ENCODE data around the gene IQCF5.
"Not testable (repeated sequence)": the region's sequence is repeated elsewhere in the genome, so short reads cannot be mapped to it uniquely, and the experiment has no call there.

The IQCF5 gene

DNA sequence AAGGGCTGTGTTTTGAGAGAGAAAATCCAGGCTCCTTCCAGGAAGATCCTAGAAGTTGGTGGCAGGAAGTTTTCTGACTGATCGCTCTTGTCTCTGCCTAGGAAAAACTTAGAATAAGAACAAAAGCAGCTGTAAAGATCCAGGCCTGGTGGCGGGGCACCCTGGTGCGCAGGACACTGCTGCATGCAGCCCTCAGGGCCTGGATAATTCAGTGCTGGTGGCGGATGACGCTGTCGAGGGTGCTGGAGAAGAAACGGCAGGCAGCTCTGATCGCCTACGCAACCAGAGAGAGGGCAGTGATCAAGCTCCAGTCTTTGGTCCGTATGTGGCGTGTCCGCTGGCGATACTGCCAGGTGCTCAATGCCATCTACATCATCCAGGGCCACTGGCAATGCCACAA lies 12.5 kb downstream of the IQCF5 start:
- DNase-seq: no peak

DNA sequence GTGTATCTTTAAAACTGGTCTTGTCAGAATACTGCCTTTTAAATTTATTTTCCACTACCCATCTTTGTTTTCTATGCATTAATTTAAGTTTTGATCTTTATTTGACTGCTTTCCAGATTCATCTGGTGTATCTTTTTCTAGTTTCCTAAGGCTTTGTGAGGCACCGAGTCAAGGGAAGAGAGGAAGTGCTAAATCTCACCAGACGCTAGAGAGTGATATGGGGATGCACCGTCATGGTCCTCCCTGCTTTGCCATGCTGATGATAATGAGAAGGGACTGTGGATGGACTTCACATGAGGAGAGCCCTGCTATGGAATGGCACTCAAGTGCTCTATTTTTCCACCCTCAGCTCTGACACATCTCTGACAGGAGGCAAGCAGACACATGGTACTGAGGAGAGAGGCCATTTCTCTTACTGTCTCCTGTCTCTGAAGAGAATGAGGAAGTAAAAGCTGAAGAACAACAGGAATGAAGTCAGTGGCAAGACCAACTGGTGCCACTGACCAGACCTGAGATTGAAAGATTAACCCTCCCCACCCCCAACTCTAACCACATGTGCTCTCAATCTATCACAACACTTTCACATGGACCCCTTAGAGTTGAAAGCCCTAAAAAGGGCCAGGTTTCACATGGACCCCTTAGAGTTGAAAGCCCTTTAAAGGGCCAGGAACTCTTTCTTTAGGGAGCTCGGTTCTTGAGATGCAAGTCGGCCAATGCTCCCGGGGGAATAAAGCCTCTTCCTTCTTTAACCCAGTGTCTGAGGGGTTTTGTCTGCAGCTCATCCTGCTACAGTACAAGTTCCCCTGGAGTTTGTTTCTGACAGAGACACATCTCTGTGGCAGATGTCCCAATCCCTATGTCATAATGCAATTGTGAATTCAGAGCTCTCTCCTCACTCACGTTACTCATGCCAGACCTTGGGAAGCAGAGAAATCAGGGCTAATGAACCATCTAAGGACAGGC lies 14.4 kb downstream of the IQCF5 start, which contains the start of gene IQCF2:
Gene IQCF2, plus strand, starts transcription at position 913 of the 963 bp plus-strand sequence. CDS start 52 bp downstream, outside the sequence.
- no peak for DNase-seq

DNA sequence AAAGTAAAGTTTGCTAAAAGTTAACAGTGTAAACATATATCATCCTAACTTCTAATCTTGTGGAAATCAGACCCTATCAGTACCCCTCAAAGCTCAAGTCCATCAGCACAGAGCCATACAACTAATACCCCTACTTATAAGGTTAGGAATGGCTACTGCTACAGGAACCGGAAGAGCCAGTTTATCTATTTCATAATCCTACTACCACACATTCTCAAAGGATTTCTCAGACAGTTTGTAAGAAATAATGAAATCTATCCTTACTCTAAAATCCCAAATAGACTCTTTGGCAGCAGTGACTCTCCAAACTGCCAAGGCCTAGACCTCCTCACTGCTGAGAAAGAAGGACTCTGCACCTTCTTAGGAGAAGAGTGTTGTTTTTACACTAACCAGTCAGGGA lies 20.0 kb downstream of the IQCF5 start:
- DNase-seq: not testable (repeated sequence)

DNA sequence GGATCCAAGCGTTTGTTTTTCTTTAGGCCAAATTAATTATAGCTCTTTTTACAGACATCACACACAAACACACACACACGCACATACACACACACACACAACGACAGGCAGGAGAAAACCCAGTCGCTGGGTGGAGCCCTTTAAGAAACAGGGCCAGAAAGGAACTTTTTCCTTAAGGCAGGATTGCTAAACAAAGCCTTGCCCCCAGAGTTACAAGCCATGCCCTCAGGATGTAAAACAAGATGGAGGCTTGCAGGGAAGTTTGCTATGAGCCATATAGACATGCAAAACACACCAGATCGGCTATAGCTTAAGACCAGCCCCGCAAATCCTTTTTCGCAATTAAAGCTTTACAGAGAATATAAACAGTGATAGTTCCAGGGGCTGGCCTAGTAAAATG lies 30.3 kb downstream of the IQCF5 start:
- DNase-seq: no peak

DNA sequence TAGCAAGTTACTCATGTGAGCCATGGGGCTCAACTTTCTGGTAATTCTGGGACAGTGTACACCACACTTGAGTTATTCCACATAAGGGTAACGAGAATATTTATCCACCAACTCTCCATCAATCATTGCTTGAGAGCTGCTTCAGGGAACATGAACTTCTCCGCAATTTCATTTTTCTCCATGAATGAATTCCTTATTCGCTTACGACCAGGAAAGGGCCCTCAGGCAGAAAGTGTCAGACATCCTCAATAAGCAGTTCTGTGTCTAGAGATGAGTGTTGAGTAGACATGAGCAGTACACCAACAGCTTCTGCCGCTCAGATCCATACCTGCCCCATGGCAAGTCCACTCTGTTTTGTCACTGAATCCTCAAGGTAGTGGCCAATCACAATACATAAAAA lies 38.8 kb downstream of the IQCF5 start:
- DNase-seq: no peak

DNA sequence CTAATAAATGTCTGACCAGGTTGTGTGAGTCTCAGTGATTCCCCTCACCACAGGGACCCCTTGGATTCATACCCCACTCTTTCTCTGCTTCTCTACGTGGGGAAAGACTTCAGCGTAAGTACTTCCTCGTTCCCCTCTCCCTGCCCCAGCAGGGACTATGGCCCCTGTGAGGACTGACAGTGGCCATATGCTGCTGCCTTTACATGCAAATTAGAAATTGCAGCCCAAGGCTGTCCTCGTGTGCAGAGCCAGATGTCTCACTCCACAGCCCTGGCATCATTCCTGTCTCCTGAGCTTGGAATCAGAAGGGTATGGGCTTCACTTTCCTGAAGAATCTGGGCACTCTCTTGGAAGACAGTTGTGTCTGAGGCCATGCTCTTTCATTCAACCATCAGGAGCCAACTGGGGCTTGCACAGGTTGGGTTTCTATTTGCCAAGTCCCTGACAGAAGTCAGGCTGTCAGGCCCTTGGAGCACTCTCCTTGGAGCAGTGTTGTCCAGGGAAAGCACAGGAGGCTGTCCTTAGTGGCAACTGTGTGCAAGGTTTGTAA lies 44.5 kb downstream of the IQCF5 start:
- DNase-seq: no peak

DNA sequence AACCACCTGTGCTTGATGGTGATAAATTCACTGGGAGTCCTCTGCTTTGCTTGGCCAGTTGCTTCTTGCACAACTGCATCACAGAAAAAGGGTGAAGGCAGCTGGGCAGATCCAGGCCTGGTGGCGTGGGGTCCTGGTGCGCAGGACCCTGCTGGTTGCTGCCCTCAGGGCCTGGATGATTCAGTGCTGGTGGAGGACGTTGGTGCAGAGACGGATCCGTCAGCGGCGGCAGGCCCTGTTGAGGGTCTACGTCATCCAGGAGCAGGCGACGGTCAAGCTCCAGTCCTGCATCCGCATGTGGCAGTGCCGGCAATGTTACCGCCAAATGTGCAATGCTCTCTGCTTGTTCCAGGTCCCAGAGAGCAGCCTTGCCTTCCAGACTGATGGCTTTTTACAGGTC lies 45.1 kb downstream of the IQCF5 start:
- no peak for DNase-seq

DNA sequence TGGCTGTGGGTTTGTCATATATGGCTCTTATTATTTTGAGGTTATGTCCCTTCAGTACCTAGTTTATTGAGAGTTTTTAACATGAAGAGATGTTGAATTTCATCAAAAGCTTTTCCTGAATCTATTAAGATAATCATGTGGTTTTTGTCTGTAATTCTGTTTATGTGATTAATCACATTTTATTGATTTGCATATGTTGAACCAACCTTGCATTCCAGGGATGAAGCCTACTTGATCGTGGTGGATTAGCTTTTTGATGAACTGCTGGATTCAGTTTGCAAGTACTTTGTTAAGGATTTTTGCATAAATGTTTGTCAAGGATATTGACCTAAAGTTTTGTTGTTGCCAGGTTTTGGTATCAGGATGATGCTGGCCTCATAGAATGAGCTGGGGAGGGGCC lies 47.1 kb downstream of the IQCF5 start:
- no peak for DNase-seq
